Measurements from ENCODE around the gene CFAP221. TPM values are rescaled to one million over a fixed set of nuclear protein-coding genes. Genes with fewer than 3 reads are reported as not detected.

CFAP221 gene
- polyA plus RNA-seq, 1 donor (not counting 4 experiments of a cell fraction or from before 2014, with no cell fraction given): not detected

DNA sequence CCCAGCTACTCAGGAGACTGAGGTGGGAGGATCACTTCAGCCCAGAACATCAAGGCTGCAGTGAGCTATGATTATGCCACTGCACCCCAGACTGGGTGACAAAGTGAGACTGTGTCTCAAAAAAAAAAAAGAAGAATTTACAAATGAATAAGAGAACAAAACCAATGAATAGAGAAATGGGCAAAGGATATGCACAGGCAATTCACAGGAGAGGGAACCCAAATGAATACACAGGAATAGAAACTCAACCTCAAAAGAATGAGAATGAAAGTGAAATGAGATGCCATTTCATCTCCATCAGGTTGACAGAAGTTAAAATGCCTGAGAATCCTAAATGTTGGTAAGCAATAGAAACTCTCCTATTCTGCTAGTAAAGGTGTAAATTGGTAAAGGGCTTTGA, 40.2 kb downstream of the CFAP221 start:
- no peak overlapping the region for H3K9ac ChIP-seq (ENCODE audit: control insufficient read depth, extremely low read depth, insufficient read depth, low read length)
- H3K79me2 ChIP-seq (ENCODE audit: control insufficient read depth, insufficient read depth, low read length): no peaks in the 10 kb centered on the region
- dilution Hi-C loops (cut with MboI; ENCODE audit: extremely low pct_ligation_motif_present, low sequenced_read_pairs): no loop called here
- no peaks in the 10 kb centered on the region for H4K20me1 ChIP-seq (ENCODE audit: control insufficient read depth, extremely low read depth, insufficient read depth, low read length)
- FAIRE-seq (no peak), DNase-seq (ENCODE audit: low read depth, low spot score) (no peak)
- no peaks in the 10 kb centered on the region for H3K27me3 ChIP-seq (ENCODE audit: control insufficient read depth, extremely low read depth, insufficient read depth, low read length)
- H3K4me2 ChIP-seq (ENCODE audit: control insufficient read depth, extremely low read depth, insufficient read depth, low read depth, low read length): no peak overlapping the region
- H2AFZ ChIP-seq (ENCODE audit: control insufficient read depth, low read length): no peak overlapping the region
- H3K4me1 ChIP-seq (ENCODE audit: control insufficient read depth, extremely low read depth, insufficient read depth, low read length): no peaks in the 10 kb centered on the region
- TF ChIP-seq, protein P1, sequence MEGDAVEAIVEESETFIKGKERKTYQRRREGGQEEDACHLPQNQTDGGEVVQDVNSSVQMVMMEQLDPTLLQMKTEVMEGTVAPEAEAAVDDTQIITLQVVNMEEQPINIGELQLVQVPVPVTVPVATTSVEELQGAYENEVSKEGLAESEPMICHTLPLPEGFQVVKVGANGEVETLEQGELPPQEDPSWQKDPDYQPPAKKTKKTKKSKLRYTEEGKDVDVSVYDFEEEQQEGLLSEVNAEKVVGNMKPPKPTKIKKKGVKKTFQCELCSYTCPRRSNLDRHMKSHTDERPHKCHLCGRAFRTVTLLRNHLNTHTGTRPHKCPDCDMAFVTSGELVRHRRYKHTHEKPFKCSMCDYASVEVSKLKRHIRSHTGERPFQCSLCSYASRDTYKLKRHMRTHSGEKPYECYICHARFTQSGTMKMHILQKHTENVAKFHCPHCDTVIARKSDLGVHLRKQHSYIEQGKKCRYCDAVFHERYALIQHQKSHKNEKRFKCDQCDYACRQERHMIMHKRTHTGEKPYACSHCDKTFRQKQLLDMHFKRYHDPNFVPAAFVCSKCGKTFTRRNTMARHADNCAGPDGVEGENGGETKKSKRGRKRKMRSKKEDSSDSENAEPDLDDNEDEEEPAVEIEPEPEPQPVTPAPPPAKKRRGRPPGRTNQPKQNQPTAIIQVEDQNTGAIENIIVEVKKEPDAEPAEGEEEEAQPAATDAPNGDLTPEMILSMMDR (optimal IDR thresholded peaks at IDR 0.05 in 1 of 3, IDR thresholded peaks at IDR 0.05 in 1 of 3, conservative IDR thresholded peaks at IDR 0.05 in 1 of 3; ENCODE audit: extremely low read depth in 1 of 3, insufficient read depth in 2 of 3, low read length in 3 of 3): no peak
- no peak for TF ChIP-seq EZH2 (IDR thresholded peaks at IDR 0.05; ENCODE audit: low read length)
- no peaks in the 10 kb centered on the region for H3K9me1 ChIP-seq (ENCODE audit: control insufficient read depth, extremely low read depth, insufficient read depth, low read length)
- no peaks in the 10 kb centered on the region for H3K36me3 ChIP-seq (ENCODE audit: control insufficient read depth in 2 of 2, extremely low read depth in 1 of 2, insufficient read depth in 2 of 2, low read length in 2 of 2)
- no peaks in the 10 kb centered on the region for H3K9me3 ChIP-seq (ENCODE audit: control insufficient read depth, low read depth, low read length)
- no peak overlapping the region for H3K4me3 ChIP-seq (ENCODE audit: control insufficient read depth in 2 of 3, extremely low read depth in 1 of 3, insufficient read depth in 2 of 3, low read depth in 1 of 3, low read length in 3 of 3)
- no peak overlapping the region for H3K27ac ChIP-seq (ENCODE audit: control insufficient read depth, insufficient read depth, low read length)

DNA sequence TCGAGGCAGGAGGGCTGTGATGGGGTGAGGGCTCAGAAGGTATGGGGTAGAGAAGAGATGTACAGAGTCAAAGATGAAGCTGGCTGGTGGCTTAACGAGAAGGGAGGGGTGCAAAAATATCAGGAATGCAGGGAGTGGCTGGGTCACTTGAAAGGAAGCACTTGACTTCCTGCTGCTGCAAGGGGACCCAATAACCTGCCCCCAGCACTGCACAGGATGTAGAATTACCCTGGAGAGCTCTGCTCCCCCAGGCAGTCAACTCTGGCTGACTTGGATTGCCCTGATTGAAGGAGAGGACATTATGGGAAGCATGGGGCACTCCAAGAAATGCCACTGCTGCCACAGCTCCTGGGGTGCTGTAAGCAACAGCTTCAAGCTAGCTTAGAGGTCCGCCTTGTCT, 41.8 kb downstream of the CFAP221 start:
- DNase-seq (ENCODE audit: low read depth, low spot score): no peak
- H3K9me3 ChIP-seq (ENCODE audit: control insufficient read depth, low read depth, low read length): no peaks in the 10 kb centered on the region
- no peak overlapping the region for H3K9ac ChIP-seq (ENCODE audit: control insufficient read depth, extremely low read depth, insufficient read depth, low read length)
- no peaks in the 10 kb centered on the region for H3K9me1 ChIP-seq (ENCODE audit: control insufficient read depth, extremely low read depth, insufficient read depth, low read length)
- dilution Hi-C loops (cut with MboI; ENCODE audit: extremely low pct_ligation_motif_present, low sequenced_read_pairs): no loop called here
- H3K27ac ChIP-seq (ENCODE audit: control insufficient read depth, insufficient read depth, low read length): no peak overlapping the region
- H3K4me2 ChIP-seq (ENCODE audit: control insufficient read depth, extremely low read depth, insufficient read depth, low read depth, low read length): no peak overlapping the region
- no peak for TF ChIP-seq EZH2 (IDR thresholded peaks at IDR 0.05; ENCODE audit: low read length)
- TF ChIP-seq, protein P1 (optimal IDR thresholded peaks at IDR 0.05 in 1 of 3, IDR thresholded peaks at IDR 0.05 in 1 of 3, conservative IDR thresholded peaks at IDR 0.05 in 1 of 3; ENCODE audit: extremely low read depth in 1 of 3, insufficient read depth in 2 of 3, low read length in 3 of 3): no peak
- H3K27me3 ChIP-seq (ENCODE audit: control insufficient read depth, extremely low read depth, insufficient read depth, low read length): no peaks in the 10 kb centered on the region
- H3K36me3 ChIP-seq (ENCODE audit: control insufficient read depth in 2 of 2, extremely low read depth in 1 of 2, insufficient read depth in 2 of 2, low read length in 2 of 2): no peaks in the 10 kb centered on the region
- H2AFZ ChIP-seq (ENCODE audit: control insufficient read depth, low read length): no peak overlapping the region
- H3K4me3 ChIP-seq (ENCODE audit: control insufficient read depth in 2 of 3, extremely low read depth in 1 of 3, insufficient read depth in 2 of 3, low read depth in 1 of 3, low read length in 3 of 3): no peak overlapping the region
- H3K4me1 ChIP-seq (ENCODE audit: control insufficient read depth, extremely low read depth, insufficient read depth, low read length): no peaks in the 10 kb centered on the region
- no peaks in the 10 kb centered on the region for H4K20me1 ChIP-seq (ENCODE audit: control insufficient read depth, extremely low read depth, insufficient read depth, low read length)
- no peak for FAIRE-seq
- no peaks in the 10 kb centered on the region for H3K79me2 ChIP-seq (ENCODE audit: control insufficient read depth, insufficient read depth, low read length)

Measured in keratinocyte (primary cell).